LHCN-M2 (cell line): ENCODE data around the gene CLBA1. TPM values are rescaled to one million over a fixed set of nuclear protein-coding genes. Genes with fewer than 3 reads are reported as not detected.

ENCODE experiments used
- DNase-seq: peaks from one replicate; pipeline ENCODE4 v3.0.0-alpha.2; 2012; ENCODE audit warnings: low read depth
- total RNA-seq: library from RNA; depleted of rRNA; stranded (reverse); fragments of >200 nt; gene quantifications from 2 replicates; pipeline ENCODE4 v1.2.3, GENCODE V29; 2014; rRNA removed

Gene CLBA1
- total RNA-seq, 1 experiment from 2014 or later, result 10.8 TPM

GRCh38 chr14:105043641-105044040 is 58.1 kb downstream of the CLBA1 start:
- DNase-seq, result no peak

Other genes with a start within 250 kb of the CLBA1 start
- gene SIVA1, start 232.6 kb upstream of the CLBA1 start, total RNA-seq, result 317 and 467 TPM in 2 replicates
- 205 and 222 TPM in 2 replicates for gene AKT1, start 190.0 kb upstream of the CLBA1 start, total RNA-seq
- gene ZBTB42, start 184.7 kb upstream of the CLBA1 start, total RNA-seq, result 2.8 and 3.0 TPM in 2 replicates
- 30.3 and 32.7 TPM in 2 replicates for gene CEP170B, start 120.5 kb upstream of the CLBA1 start, total RNA-seq
- gene PLD4, start 60.9 kb upstream of the CLBA1 start, total RNA-seq, result not detected in 2 replicates
- 65.9 and 88.2 TPM in 2 replicates for gene AHNAK2, start 7.4 kb upstream of the CLBA1 start, total RNA-seq
- gene CDCA4, start 35.3 kb downstream of the CLBA1 start, total RNA-seq, result 63.1 and 63.6 TPM in 2 replicates
- gene GPR132, start 79.6 kb downstream of the CLBA1 start, total RNA-seq, result not detected in 2 replicates
- gene JAG2, start 183.0 kb downstream of the CLBA1 start, total RNA-seq, result 0.80 and 3.4 TPM in 2 replicates
- 11.2 and 14.7 TPM in 2 replicates for gene NUDT14, start 195.5 kb downstream of the CLBA1 start, total RNA-seq